ENCODE measurements around the gene IFT88. TPM values are rescaled to one million over a fixed set of nuclear protein-coding genes. Genes with fewer than 3 reads are reported as not detected.

The IFT88 gene
- total RNA-seq, 4 donors from 2014 or later, result 14.6 to 24.6 (median 19.2) TPM

GRCh38 chr13:20616059-20616797 lies 49.3 kb downstream of the IFT88 start:
- Histone ChIP-seq H3K4me3 (no peak overlapping the region), H3K9me3 (no peaks in the 10 kb centered on the region), H3K36me3 (peaks cover 0 to 35% (median 0%) of the 10 kb centered on the region in 3 donors), H3K4me1 (no peaks in the 10 kb centered on the region), H3K27ac (no peak overlapping the region), H3K27me3 (no peaks in the 10 kb centered on the region)
- DNase-seq (ENCODE audit: low spot score in 2 of 2), result no peak
- TF ChIP-seq, protein P1, sequence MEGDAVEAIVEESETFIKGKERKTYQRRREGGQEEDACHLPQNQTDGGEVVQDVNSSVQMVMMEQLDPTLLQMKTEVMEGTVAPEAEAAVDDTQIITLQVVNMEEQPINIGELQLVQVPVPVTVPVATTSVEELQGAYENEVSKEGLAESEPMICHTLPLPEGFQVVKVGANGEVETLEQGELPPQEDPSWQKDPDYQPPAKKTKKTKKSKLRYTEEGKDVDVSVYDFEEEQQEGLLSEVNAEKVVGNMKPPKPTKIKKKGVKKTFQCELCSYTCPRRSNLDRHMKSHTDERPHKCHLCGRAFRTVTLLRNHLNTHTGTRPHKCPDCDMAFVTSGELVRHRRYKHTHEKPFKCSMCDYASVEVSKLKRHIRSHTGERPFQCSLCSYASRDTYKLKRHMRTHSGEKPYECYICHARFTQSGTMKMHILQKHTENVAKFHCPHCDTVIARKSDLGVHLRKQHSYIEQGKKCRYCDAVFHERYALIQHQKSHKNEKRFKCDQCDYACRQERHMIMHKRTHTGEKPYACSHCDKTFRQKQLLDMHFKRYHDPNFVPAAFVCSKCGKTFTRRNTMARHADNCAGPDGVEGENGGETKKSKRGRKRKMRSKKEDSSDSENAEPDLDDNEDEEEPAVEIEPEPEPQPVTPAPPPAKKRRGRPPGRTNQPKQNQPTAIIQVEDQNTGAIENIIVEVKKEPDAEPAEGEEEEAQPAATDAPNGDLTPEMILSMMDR (IDR thresholded peaks at IDR 0.05), result no peak
- TF ChIP-seq POLR2A (IDR thresholded peaks at IDR 0.05) (no peak), EP300 (IDR thresholded peaks at IDR 0.05) (no peak)
- WGBS, 2 donors, result 87 to 92% methylated on average over 3 of the region's 3 CpGs

- H3K4me3 ChIP-seq, result no peak overlapping the region
- WGBS, 2 donors, result 94 to 96% methylated on average over 3 of the region's 3 CpGs
- TF ChIP-seq, protein P1 (IDR thresholded peaks at IDR 0.05), result no peak
- TF ChIP-seq POLR2A (IDR thresholded peaks at IDR 0.05), result no peak
- no peak for TF ChIP-seq EP300 (IDR thresholded peaks at IDR 0.05)
- DNase-seq (ENCODE audit: low spot score in 2 of 2), result no peak
- peaks cover 0 to 66% (median 0%) of the 10 kb centered on the region in 3 donors for H3K36me3 ChIP-seq
- peaks cover 0 to 13% (median 3%) of the 10 kb centered on the region in 4 donors for H3K9me3 ChIP-seq
- H3K4me1 ChIP-seq, result no peaks in the 10 kb centered on the region
- no peaks in the 10 kb centered on the region for H3K27me3 ChIP-seq
- H3K27ac ChIP-seq, result no peak overlapping the region
Observed at GRCh38 chr13:20623000-20623399, 56.0 kb downstream of the IFT88 start.

GRCh38 chr13:20624213-20624612 lies 57.3 kb downstream of the IFT88 start:
- no peaks in the 10 kb centered on the region for H3K4me1 ChIP-seq
- H3K36me3 ChIP-seq, result peaks cover 0 to 61% (median 0%) of the 10 kb centered on the region in 3 donors
- no peak overlapping the region for H3K4me3 ChIP-seq
- H3K9me3 ChIP-seq, result peaks cover 0 to 13% (median 3%) of the 10 kb centered on the region in 4 donors
- no peak for DNase-seq (ENCODE audit: low spot score in 2 of 2)
- TF ChIP-seq POLR2A (IDR thresholded peaks at IDR 0.05) (no peak), EP300 (IDR thresholded peaks at IDR 0.05) (no peak)
- TF ChIP-seq, protein P1 (IDR thresholded peaks at IDR 0.05), result no peak
- no peak overlapping the region for H3K27ac ChIP-seq
- no peaks in the 10 kb centered on the region for H3K27me3 ChIP-seq
- 95 to 96% methylated on average over 4 of the region's 4 CpGs for WGBS, 2 donors

DNA sequence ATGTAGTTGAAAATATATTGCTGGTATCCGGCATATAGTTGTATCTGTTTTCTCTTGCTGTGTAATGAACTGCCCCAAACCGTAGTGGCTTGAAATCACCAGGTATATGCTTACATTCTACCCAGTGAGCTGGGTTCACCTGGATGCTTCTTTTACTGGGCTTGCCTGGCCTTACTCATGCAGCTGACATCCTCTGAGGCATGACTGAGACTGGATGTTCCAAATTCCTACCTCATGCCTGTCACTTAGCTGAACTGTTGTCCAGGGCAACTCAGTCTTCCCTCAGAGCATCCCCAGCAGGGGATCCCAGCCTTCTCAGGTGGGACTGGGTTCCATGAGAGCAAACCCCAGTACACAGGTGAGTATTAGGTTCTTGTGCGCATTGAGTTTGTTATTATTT lies 66.8 kb downstream of the IFT88 start:
- TF ChIP-seq POLR2A (IDR thresholded peaks at IDR 0.05) (no peak), EP300 (IDR thresholded peaks at IDR 0.05) (no peak)
- TF ChIP-seq, protein P1 (IDR thresholded peaks at IDR 0.05), result no peak
- no peak overlapping the region for H3K4me3 ChIP-seq
- H3K9me3 ChIP-seq, result no peaks in the 10 kb centered on the region
- no peak overlapping the region for H3K27ac ChIP-seq
- H3K27me3 ChIP-seq, result no peaks in the 10 kb centered on the region
- DNase-seq (ENCODE audit: low spot score in 2 of 2), result no peak
- H3K4me1 ChIP-seq, result no peaks in the 10 kb centered on the region
- WGBS, 2 donors, result 97% methylated on average over 3 of the region's 3 CpGs
- H3K36me3 ChIP-seq, result peaks cover 0 to 54% (median 0%) of the 10 kb centered on the region in 3 donors

- 100% methylated on average over 1 of the region's 1 CpG for WGBS, 2 donors
Observed at GRCh38 chr13:20636079-20636478, 69.1 kb downstream of the IFT88 start.

More at GRCh38 chr13:20636079-20636478, 69.1 kb downstream of the IFT88 start:
- Histone ChIP-seq H3K27ac (no peak overlapping the region), H3K4me3 (no peak overlapping the region), H3K4me1 (no peaks in the 10 kb centered on the region), H3K27me3 (no peaks in the 10 kb centered on the region), H3K36me3 (peaks cover 0 to 52% (median 0%) of the 10 kb centered on the region in 3 donors), H3K9me3 (no peaks in the 10 kb centered on the region)
- DNase-seq (ENCODE audit: low spot score in 2 of 2), result no peak
- TF ChIP-seq POLR2A (IDR thresholded peaks at IDR 0.05), result no peak
- TF ChIP-seq EP300 (IDR thresholded peaks at IDR 0.05), result no peak
- TF ChIP-seq, protein P1 (IDR thresholded peaks at IDR 0.05), result no peak
